Measurements from ENCODE around the gene MTHFD2L.
"Not testable (repeated sequence)": the region's sequence is repeated elsewhere in the genome, so short reads cannot be mapped to it uniquely, and the experiment has no call there.

MTHFD2L gene

DNA sequence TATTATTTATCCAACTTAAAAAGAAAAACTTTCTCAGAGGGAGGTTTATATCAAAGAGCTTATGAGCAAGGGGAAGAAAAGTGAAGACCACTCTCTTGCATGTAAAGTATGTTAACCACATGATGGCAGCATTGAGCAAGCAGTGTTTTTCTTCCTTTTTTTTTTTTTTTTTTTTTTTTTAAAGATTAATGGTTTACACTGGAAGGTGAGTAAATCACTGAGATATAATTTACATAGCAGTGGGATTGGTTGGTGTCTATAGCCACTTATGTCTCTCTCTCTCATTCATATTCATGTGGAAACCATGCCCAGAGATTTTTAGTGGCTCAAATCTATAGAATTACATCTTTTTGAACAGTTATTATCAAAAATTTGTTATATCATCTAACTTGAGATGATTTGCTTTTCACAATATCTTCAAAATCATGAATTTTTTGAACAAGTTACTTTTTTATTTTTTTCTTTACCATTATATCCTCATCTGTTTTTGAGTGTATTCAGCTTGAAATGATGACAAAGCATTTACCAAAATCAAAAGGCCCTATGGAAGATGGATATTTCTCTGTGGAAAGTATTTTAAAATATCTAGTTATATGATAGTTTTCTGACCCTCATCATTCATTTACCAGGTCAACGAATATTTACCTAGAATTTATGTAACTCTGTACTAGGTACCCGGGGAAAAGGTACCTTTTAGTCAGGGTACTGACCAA, 31.6 kb downstream of the MTHFD2L start:
- no peak for DNase-seq (ENCODE audit: low read depth in 2 of 2)

DNA sequence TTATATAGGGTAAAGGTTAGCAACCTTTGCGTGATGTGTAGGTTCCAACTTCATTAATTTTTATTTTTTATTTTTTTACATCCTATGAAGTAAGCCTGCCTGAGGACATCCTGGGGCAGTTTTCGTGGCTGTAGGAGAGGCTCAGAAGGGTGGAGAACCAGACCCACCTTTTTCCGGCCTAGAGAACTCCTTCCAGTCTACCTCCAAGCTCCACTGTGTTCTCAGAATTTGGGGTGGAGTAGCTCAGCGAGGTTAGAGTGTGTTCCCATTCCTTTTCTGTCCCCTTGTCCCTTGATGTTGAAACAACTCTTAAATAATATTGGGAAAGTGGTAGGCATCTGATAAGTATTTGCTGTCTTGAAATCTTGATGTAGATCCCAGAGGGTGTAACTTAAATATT, 32.4 kb downstream of the MTHFD2L start:
- DNase-seq (ENCODE audit: low read depth in 2 of 2), result no peak

DNA sequence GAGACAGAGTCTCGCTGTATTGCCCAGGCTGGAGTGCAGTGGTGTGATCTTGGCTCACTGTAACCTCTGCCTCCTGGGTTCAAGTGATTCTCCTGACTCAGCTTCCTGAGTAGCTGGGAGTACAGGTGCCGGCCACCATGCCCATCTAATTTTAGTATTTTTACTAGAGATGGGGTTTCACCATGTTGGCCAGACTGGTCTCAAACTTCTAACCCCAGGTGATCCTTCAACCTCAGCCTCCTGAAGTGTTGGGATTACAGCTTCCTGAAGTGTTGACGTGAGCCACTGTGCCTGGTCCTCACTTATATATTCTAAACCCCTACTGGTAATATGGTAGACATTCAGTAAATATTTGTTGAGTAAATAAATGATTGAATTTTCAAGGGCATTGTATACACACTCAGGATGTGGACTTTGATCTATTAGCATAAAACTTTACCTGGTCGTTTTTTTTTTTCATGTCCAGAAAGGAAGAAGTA, 33.0 kb downstream of the MTHFD2L start:
- no peak for DNase-seq (ENCODE audit: low read depth in 2 of 2)

DNA sequence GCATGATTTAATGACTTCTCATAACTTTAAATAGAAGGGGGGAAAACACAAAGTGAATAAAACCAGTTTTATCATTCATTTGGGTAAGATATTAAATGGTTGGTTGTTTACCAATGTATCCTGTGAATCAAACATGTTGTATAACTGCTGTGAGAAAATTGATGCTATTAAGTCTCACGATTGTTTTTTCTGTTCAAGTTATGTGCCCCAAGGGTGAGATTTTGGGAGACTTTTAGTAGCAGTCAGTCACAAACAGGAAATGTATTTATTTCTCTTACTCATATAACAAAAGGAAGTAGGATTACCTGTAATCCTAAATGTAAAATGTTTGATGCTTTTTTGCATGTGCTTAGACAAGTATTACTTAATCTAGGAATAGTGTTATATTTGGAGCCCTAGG, 39.2 kb downstream of the MTHFD2L start:
- DNase-seq (ENCODE audit: low read depth in 2 of 2), result no peak

DNA sequence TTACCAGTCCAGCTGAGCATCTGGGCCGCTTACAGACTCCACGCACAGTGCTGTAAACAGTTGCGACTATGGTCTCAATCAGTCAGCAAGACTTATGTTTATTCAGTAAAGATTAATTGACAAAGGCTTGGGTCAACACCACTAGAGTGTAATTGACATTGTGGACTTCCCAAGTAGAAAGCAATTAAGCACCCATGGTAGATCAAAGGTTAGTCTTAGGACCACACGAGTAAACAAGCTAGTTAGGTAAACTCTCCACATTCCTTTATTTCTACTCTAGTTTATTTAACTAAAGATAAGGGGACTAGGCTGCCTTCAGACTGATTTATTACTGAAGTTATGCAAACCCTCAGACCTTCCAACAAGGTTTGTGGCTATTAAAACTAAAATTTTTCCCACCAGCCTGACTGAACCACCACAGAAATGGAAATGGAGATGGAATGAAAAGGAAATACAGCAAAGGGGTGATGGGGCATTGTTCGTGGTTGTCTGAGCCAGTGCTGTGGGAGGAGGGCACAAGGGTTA, 44.2 kb downstream of the MTHFD2L start:
- DNase-seq (ENCODE audit: low read depth in 2 of 2), result no peak

DNA sequence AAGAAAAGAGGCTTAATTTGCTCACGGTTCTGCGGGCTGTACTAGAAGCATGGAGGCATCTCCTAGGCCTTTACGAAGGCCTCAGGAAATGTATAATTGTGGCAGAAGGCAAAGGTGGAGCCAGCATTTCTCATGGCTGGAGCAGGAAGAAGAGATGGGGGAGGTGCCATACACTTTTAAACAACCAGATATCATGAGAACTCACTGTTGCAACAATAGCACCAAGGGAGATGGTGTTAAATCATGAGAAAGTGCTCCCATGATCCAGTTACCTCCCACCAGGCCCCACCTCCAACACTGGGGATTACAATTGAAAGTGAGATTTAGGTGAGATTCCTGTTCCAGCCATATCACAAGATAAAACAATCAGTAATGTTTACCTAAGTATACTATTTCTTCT, 45.5 kb downstream of the MTHFD2L start:
- no peak for DNase-seq (ENCODE audit: low read depth in 2 of 2)

DNA sequence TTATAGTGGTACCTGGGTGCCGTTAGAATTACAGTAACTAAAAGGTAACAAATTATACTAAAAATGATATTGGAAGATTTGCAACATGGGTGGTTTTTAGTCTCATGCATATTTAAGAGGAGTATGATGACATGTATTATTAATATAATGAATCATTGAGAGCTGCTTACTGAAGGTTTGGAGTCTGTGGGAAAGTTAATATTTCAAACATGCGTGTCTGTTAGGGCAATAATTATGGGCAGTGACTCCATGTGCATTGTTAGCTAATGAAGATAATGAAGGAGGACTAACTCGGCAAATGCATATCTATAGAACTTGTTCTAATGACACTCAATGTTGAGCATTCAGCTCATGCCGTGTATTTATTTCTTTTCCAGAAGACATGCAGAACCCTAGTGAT, 47.1 kb downstream of the MTHFD2L start:
- no peak for DNase-seq (ENCODE audit: low read depth in 2 of 2)

DNA sequence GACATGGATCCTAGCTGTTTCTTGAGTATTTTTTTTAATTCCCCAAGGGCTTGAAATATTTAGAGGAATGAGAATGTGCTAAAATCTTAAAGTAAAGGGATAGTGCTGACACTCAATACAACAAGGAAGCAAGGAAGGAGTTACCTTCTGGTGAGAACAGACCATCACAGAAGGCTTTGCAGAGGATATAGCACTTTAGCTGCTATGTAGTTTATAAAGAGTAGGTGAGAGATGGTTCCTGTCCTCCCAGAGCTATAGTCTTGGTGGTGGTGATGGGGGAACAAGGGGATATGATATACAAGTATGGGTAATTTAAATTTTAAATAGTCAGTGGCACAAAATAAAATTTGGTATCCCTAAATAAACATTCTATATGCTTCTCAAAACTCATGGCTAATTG, 47.6 kb downstream of the MTHFD2L start:
- no peak for DNase-seq (ENCODE audit: low read depth in 2 of 2)

DNA sequence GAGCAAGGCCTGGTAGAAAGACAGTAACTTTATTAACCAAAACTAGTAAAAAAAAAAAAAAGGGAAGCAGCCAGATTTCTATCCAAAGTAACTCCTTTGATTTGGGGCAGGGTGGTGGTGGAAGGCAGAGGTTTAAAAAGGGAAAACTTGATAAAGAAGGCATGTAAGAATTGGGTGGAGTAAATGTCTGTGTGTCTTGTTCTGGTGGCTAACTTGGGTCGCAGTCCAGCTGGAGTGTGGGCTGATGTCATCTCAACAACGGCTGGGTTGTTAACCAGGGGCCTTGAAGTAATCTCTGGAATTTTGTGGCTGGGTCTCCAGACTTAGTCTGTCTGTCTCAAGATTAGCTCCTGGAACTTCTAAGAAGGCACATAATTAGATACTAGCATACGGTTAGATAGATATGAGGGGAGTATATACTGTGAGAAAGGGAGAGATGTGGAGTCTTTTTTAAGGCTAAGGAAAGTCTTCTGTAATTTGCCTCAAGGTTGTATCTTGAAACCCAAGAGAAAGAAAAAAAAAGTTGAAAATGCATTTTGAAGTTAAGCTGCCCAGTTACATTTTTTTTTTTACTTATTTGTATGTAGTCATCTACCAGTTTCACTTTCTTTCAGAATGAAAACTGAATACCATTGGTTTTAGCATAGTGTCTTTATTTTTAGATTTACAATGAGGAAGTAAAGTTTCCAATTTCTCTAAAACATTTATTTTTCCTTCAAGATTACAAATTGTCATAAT, 48.3 kb downstream of the MTHFD2L start:
- DNase-seq (ENCODE audit: low read depth in 2 of 2), result no peak

DNA sequence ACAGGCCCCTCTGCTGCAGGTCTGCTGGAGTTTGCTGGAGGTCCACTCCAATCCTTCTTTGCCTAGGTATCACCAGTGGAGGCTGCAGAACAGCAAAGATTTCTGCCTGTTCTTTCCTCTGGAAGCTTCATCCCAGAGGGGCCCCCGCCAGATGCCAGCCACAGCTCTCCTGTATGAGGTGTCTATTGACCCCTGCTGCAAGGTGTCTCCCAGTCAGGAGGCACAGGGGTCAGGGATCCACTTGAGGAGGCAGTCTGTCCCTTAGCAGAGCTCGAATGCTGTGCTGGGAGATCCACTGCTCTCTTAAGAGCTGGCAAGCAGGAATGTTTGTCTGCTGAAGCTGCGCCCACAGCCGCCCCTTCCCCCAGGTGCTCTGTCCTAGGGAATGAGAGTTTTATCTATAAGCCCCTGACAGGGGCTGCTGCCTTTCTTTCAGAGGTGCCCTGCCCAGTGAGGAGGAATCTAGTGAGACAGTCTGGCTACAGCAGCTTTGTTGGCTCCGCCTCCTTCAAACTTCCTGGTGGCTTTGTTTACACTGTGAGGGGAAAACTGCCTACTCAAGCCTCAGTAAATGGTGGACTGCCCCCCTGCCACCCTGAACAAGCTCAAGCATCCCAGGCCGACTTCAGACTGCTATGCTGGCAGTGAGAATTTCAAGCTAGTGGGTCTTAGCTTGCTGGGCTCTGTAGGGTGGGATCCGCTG, 56.7 kb downstream of the MTHFD2L start:
- DNase-seq (ENCODE audit: low read depth in 2 of 2), result not testable (repeated sequence)

DNA sequence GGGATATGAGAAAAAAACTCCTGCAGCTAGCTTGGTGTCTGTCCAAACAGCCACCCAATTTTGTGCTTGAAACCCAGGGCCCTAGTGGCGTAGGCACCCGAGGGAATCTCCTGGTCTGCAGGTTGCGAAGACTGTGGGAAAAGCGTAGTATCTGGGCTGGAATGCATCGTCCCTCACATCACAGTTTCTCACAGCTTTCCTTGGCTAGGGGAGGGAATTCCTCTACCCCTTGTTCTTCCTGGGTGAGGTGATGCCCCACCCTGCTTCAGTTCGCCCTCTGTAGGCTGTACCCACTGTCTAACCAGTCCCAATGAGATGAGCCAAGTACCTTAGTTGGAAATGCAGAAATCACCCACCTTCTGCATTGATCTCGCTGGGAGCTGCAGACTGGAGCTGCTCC, 57.3 kb downstream of the MTHFD2L start:
- DNase-seq (ENCODE audit: low read depth in 2 of 2), result not testable (repeated sequence)

DNA sequence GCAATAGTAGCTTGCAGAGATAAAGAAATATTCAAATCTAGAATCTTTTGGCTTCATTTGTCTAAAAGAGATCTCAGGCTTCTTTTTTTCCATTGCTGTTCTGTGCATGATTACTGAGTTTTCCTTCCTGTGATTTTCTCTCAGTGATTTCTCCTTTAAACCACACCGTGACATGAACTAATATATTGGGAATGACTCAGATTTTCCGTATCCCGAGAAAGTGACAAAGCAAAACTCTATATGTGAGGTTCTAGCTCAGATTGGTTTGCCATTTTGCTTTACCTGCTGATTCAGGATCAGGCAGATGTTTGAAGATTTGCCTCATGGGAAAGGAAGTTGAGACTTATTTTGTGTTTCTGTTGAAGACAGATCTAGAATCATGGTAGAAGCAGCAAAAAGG, 59.4 kb downstream of the MTHFD2L start:
- no peak for DNase-seq (ENCODE audit: low read depth in 2 of 2)

DNA sequence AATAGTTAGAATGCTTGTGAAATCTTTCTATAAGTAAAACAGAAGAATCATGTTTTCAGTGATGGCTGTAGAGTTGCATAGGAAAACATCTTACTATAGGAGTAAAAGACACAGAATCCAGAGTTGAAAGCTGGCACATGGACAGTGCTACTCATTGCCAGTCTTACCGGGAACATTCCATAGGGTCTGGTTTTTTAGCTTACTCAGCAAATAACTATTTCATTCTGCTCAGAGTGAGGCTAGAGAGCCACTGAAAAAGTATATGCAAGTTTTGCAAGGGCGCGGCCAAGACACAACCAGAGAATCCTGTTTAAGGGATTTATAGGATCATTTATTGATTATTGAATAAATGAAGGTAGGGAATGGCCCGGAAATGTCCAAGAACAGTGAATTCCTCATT, 60.3 kb downstream of the MTHFD2L start:
- DNase-seq (ENCODE audit: low read depth in 2 of 2), result no peak

DNA sequence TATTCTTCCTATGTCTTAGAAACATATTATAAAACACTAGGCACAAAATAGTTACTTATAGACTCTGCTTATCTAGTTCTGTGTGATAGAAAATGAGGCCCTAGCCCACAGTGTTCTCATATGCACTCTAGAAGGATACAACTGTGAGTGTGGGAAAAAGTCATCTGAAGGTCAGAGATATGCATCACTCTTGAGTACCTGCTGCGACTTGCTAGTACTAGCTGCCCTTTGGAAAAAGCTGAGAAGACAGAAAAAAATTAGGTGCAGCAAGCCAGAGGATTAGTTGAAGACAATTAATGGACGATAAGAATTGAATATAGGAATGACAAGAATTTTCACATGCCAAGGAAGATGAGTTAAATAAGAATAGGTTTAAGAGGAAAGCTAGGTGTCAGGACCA, 61.3 kb downstream of the MTHFD2L start:
- no peak for DNase-seq (ENCODE audit: low read depth in 2 of 2)

DNA sequence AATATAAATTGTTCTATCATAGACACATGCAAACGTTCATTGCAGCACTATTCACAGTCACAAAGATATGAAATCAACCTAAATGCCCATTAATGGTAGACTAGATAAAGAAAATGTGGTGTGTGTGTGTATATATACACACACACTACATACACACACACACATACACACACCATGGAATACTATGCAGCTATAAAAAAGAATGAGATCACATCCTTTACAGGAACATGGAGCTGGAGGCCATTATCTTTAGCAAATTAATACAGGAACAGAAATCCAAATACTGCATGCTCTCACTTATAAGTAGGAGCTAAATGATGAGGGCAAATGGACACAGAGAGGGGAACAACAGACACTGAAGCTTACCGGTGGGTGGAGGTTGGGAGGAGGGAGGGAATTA, 65.2 kb downstream of the MTHFD2L start:
- DNase-seq (ENCODE audit: low read depth in 2 of 2), result no peak

DNA sequence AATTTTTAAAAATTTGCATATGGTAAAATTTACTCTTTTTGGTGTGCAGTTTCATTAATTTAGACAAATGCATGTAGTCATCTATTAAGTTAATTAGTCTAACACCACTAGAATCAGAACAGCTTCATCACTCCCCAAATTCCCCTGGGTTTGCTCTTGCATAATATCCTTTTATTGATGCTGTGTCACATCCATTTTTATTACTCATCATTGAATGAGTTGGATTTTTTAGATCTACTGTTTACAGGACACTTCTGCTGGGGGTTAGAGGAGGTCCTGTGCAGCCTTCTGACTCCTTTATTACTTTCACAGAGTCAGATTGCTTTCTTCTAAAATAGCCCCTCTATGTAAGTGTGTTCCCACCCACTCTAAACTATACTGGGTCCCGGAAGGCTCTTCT, 65.9 kb downstream of the MTHFD2L start:
- no peak for DNase-seq (ENCODE audit: low read depth in 2 of 2)

DNA sequence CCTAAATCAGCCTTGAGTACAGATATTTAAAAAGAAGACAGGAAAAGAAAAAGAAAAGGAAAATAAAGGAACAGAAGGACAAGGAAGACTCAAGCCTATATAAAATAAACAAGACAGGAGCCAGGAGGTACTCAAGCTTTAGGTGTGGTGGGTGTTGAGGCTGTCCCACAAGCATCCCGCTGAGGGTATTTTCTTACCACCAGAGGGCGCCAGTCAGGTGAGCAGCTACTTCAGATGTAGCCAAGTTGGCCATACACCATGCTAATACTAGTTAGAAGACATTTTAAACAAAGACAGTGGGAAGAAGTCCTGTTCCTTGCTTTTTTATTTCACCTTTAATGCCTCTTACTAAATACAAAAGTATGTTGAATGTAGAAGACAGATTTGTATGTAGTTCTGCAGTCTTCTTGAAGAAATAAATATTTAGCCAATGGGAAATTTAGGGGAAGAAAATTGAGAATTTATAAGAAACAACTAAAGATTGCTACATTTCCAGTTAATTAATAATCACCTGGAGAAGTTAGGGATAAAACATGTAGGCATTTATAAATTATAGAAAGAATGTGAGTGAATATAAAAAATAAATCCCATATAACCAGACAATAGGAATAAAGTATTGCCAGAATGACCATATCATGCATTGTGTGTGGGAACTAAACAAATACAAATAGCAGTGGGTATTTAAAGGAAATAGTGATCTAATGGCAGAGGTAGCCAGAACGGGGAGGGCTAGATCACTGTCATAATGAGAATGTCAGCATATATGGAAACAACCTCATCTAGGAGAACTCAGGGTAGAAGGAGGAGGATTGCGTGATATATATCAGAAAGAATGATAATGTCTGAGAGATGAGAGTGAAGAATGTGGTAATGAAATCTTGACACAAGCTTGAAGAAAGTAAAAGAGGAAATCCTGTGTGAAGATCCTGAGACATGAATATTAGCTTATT, 71.0 kb downstream of the MTHFD2L start:
- DNase-seq (ENCODE audit: low read depth in 2 of 2), result peak; percentile 2 to 50

DNA sequence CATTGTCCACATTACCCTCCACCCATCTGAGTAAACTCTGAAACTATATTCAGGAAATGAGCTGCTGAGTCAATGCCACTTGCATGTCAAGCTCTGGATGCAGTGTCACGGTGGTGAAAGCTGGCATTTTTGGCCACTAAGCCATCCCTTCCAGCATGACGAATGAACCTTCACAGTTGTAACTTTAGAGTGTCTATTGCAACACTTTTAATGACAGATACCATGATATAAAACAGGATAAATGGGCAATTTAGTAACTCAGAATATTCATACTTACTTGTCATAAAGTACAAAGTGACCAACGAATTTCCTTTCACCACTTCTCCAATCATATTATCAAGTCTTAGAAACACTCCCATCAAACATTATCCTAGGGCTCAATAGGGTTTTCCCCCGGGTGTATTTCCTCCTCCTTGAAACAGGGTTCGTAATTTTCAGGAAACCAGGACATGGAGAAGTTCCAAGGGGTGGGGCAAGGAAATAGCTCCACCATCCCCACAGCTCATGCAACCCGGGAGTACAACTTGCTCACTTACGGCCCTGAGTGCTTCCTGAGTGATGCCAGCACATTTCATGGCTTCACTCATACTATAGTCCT, 73.1 kb downstream of the MTHFD2L start:
- no peak for DNase-seq (ENCODE audit: low read depth in 2 of 2)

DNA sequence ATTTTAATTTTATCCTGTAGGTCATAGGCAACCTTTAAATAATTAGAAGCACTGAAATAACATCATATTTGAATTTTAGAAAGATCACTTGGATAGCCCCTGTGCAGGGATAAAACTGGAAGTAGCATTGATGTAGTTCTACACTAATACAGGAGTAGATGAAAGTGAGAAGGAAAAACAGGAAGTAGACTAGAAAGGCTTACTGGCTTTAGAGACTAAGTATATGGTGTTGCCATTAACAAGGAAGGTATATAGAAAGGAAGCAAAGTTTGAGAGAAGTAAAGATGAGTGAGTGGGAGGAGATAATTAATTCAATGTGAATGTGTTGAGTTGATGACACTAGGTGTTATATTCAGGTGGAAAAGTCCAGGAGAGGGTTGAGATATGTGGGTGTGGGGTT, 77.2 kb downstream of the MTHFD2L start:
- no peak for DNase-seq (ENCODE audit: low read depth in 2 of 2)

DNA sequence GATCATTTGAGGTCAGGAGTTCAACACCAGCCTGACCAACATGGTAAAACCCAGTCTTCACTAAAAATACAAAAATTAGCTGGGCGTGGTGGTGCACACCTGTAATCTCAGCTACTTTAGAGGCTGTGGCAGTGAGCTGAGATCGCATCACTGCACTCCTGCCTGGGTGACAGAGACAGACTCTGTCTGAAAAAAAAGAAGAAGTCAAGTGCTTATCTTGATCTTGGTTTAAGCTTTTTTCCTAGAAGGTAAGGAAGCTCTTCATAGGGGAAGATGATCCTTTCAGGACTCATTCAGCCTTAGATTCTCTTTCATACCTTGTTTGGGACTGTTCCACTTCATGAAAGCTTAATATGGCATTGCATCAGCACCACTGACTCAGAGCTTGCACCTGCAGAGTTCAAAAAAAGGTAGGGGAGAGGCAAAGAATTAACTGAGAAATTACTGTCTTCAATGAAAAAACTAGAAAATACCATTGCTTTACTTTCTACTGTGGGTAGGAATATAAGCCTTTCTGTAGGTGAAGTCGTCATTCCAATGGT, 79.6 kb downstream of the MTHFD2L start:
- no peak for DNase-seq (ENCODE audit: low read depth in 2 of 2)

DNA sequence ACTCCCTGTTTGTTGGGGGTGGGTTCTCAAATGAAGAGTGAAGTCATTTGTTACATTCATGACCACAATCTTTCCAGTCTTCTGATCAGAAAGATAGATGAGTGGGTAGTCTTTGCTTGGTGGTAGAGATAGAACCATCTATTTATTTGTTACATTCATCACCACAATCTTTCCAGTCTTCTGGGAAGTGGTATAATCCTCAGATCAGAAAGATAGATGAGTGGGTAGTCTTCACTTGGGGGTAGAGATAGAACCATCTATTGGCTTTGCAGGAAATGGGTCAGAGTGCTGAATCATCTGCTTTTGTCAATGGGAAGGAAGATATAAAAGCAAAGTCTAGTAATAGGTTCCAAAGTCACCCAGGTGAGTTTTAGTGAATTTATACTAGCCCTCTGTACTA, 86.1 kb downstream of the MTHFD2L start:
- DNase-seq (ENCODE audit: low read depth in 2 of 2), result no peak
